A549 (cell line): ENCODE measurements around the gene MYLK.

Source experiments
- CTCF ChIP-seq: fragments of >200 bp; sonication (Bioruptor Twin); formaldehyde crosslinking; IDR thresholded peaks from 3 replicates; pipeline ENCODE4 v1.5.1; 2016
- POLR2A ChIP-seq: IDR thresholded peaks from 2 replicates; pipeline ENCODE4 v1.6.1; 2012; ENCODE audit warnings: mild to moderate bottlenecking, low read length

GRCh38 chr3:123733341-123733740 is 150.8 kb downstream of the MYLK start:
- TF ChIP-seq CTCF (no peak), POLR2A (no peak)
